ENCODE data around the gene RAPGEF2. TPM values are rescaled to one million over a fixed set of nuclear protein-coding genes. Genes with fewer than 3 reads are reported as not detected.

Gene RAPGEF2
- total and polyA plus RNA-seq, 10 of the 15 experiments (the other 5 are each of a cell fraction or from before 2014, with no cell fraction given), result 0.31 to 24.0 (median 2.9) TPM

GRCh38 chr4:159396151-159396550 is 293.3 kb downstream of the RAPGEF2 start:
- H3K9ac ChIP-seq (ENCODE audit: control insufficient read depth, insufficient read depth, low read length), result no peak overlapping the region
- ChIA-PET RAD21 (ENCODE audit: unreplicated experiment) (no interaction called here), SMC1A (ENCODE audit: uncharacterized antibody, unreplicated experiment) (no interaction called here), POLR2A (no interaction called here), CTCF (interaction anchor here (0.6 to 1.4 kb wide), 3 partner anchors 30 to 60 kb away, joined by 3 to 5 read pairs (median 3); no protein-coding TSS in a partner anchor)
- no peak for TF ChIP-seq MAX (IDR thresholded peaks at IDR 0.05; ENCODE audit: low read depth, low read length)
- no peak for TF ChIP-seq ZNF687 (IDR thresholded peaks at IDR 0.05)
- no peak overlapping the region for H3K27ac ChIP-seq (ENCODE audit: control insufficient read depth, insufficient read depth)
- DNase-seq (ENCODE audit: low read depth, low spot score) (no peak), FAIRE-seq (no peak), ATAC-seq (no peak)
- no TSS peak for BruUV-seq (replicated peaks)
- WGBS (ENCODE audit: insufficient coverage, insufficient replicate concordance, low lambda C conversion rate, missing lambda C conversion rate), result 0% methylated on average over 3 of the region's 3 CpGs
- no peaks in the 10 kb centered on the region for H3K36me3 ChIP-seq (ENCODE audit: control insufficient read depth in 2 of 2, insufficient read depth in 2 of 2, low read length in 1 of 2)
- H3K4me3 ChIP-seq, result no peak overlapping the region
- H3K27me3 ChIP-seq (replicated peaks in 1 of 2; ENCODE audit: control insufficient read depth in 2 of 2, insufficient read depth in 2 of 2, low read length in 1 of 2), result peaks cover 0 to under 1% of the 10 kb centered on the region in 2 experiments; a peak in 2 of 4 replicates
- no peaks in the 10 kb centered on the region for H3K79me2 ChIP-seq (ENCODE audit: control insufficient read depth, insufficient read depth, low read length)
- no peak overlapping the region for H3K4me2 ChIP-seq (ENCODE audit: control insufficient read depth, insufficient read depth)
- H3K9me3 ChIP-seq (replicated peaks; ENCODE audit: control insufficient read depth, insufficient read depth, low read length), result no peaks in the 10 kb centered on the region
- in situ Hi-C loops (cut with MboI) (no loop called here), intact Hi-C loops (cut with micrococcal nuclease; ENCODE audit: unreplicated experiment) (no loop called here)
- H3K4me1 ChIP-seq (ENCODE audit: control insufficient read depth, insufficient read depth, low read length), result no peaks in the 10 kb centered on the region
- H2AFZ ChIP-seq (ENCODE audit: control insufficient read depth, low read depth, low read length), result no peak overlapping the region
- H4K20me1 ChIP-seq (ENCODE audit: control insufficient read depth, insufficient read depth), result no peaks in the 10 kb centered on the region

GRCh38 chr4:159398236-159398638 is 295.4 kb downstream of the RAPGEF2 start:
- ChIA-PET POLR2A (no interaction called here), SMC1A (ENCODE audit: uncharacterized antibody, unreplicated experiment) (interaction anchor here (0.7 kb wide), 1 partner anchor 1145 kb away, joined by 3 read pairs; no protein-coding TSS in a partner anchor), RAD21 (ENCODE audit: unreplicated experiment) (no interaction called here), CTCF (no interaction called here)
- H3K9ac ChIP-seq (ENCODE audit: control insufficient read depth, insufficient read depth, low read length), result no peak overlapping the region
- no peaks in the 10 kb centered on the region for H3K9me3 ChIP-seq (replicated peaks; ENCODE audit: control insufficient read depth, insufficient read depth, low read length)
- no peak for FAIRE-seq
- H3K4me3 ChIP-seq, result no peak overlapping the region
- 44% methylated on average over 7 of the region's 7 CpGs for WGBS (ENCODE audit: insufficient coverage, insufficient replicate concordance, low lambda C conversion rate, missing lambda C conversion rate)
- no peak overlapping the region for H2AFZ ChIP-seq (ENCODE audit: control insufficient read depth, low read depth, low read length)
- no peak for TF ChIP-seq ZNF622 (IDR thresholded peaks at IDR 0.05)
- TF ChIP-seq CEBPZ (IDR thresholded peaks at IDR 0.05; ENCODE audit: low read depth, low read length), result no peak
- TF ChIP-seq CHD2 (IDR thresholded peaks at IDR 0.05; ENCODE audit: borderline replicate concordance, low read depth, low read length), result no peak
- TF ChIP-seq SREBF2 (IDR thresholded peaks at IDR 0.05; ENCODE audit: low read length), result no peak
- no TSS peak for BruUV-seq (replicated peaks)
- no peaks in the 10 kb centered on the region for H3K4me1 ChIP-seq (ENCODE audit: control insufficient read depth, insufficient read depth, low read length)
- intact Hi-C loops (cut with micrococcal nuclease; ENCODE audit: unreplicated experiment) (no loop called here), in situ Hi-C loops (cut with MboI) (no loop called here)
- no peaks in the 10 kb centered on the region for H3K36me3 ChIP-seq (ENCODE audit: control insufficient read depth in 2 of 2, insufficient read depth in 2 of 2, low read length in 1 of 2)
- H3K4me2 ChIP-seq (ENCODE audit: control insufficient read depth, insufficient read depth), result no peak overlapping the region
- H3K79me2 ChIP-seq (ENCODE audit: control insufficient read depth, insufficient read depth, low read length), result no peaks in the 10 kb centered on the region
- ATAC-seq, result no peak
- H3K27ac ChIP-seq (ENCODE audit: control insufficient read depth, insufficient read depth), result no peak overlapping the region
- DNase-seq (ENCODE audit: low read depth, low spot score), result no peak
- H3K27me3 ChIP-seq (replicated peaks in 1 of 2; ENCODE audit: control insufficient read depth in 2 of 2, insufficient read depth in 2 of 2, low read length in 1 of 2), result peaks cover 0 to 2% of the 10 kb centered on the region in 2 experiments; a peak in 2 of 4 replicates
- no peaks in the 10 kb centered on the region for H4K20me1 ChIP-seq (ENCODE audit: control insufficient read depth, insufficient read depth)
